ENCODE data around the gene EDEM3. TPM values are rescaled to one million over a fixed set of nuclear protein-coding genes. Genes with fewer than 3 reads are reported as not detected.
"Not testable (repeated sequence)": the region's sequence is repeated elsewhere in the genome, so short reads cannot be mapped to it uniquely, and the experiment has no call there.

EDEM3 gene
- total and polyA plus RNA-seq, 9 donors, result 20.3 to 31.4 (median 25.4) TPM

DNA sequence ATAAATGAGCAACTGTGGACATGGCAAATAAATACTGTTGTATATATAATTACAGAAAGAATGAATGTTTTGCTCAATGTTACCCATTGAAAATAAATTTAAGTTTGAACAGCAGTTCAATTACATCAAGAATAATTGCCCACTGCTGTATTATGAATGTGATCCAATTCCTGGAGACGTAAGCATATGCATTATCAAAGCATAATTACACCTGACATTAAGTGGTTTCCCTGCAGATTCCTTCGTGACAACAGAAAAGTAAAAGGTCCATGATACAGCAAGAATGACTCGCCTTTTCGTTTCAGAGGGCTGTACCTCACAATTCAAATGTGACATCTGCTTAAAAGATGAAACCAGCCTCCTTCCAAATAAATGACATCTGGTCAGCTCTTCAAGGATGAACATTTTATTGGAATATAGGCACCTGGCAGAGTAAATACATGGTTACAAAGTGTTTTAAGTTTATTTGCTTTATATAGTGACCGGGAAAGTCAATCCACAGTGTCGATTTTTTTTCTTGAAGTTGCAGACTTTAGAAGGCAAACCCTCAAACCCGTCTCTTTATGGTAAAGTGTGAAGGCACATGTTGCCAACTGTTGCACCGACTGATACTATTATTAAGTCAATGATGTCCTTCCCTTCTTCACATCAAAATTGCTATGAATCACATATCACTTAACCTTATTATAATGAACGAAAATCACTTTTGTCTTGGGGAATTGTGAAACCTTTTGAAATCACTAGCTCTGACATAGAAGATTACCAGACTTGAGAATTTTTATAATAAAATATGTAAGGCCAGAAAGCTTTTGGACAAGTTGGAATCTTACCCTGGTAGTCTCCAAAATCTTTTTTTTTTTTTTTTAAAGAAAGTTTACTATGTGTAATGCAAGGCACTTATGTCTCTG is 36.2 kb upstream of the EDEM3 start:
- Histone ChIP-seq H3K27ac (ENCODE audit: low read length) (no peak overlapping the region), H3K27me3 (ENCODE audit: control insufficient read depth, insufficient read depth, low read length) (no peaks in the 10 kb centered on the region), H3K9me3 (replicated peaks; ENCODE audit: control insufficient read depth, low read depth, low read length) (no peaks in the 10 kb centered on the region), H3K4me3 (ENCODE audit: low read length) (no peak overlapping the region), H3K36me3 (ENCODE audit: control insufficient read depth, insufficient read depth, low read length) (peaks cover 9% of the 10 kb centered on the region), H3K4me1 (ENCODE audit: control insufficient read depth, insufficient read depth, low read length) (peaks cover 6% of the 10 kb centered on the region)
- DNase-seq, result peak; percentile 80
- WGBS (ENCODE audit: insufficient coverage), result no CpG with 5 or more reads among the region's 9 CpGs

DNA sequence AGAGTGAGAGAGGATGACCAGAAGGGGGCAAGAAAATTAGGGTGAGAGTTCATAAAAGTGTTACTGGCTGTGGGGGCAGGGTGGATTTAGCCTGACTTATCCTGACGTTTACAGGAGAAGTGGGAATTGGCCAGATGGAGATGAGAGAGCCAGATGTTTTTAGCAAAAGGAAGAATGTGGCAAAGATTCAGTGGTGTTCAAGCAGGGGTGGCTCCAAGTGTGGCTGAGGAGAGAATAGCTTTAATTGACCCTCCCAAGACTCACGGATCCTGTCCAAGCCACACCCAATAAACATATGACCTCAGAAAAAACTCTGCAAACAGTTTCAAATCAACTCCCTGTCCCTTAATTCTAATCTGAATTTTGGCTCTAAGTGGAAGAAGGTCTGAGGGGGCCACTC is 35.2 kb upstream of the EDEM3 start:
- 0% methylated on average over 1 of the region's 2 CpGs for WGBS (ENCODE audit: insufficient coverage)
- H3K27ac ChIP-seq (ENCODE audit: low read length), result no peak overlapping the region
- H3K4me3 ChIP-seq (ENCODE audit: low read length), result no peak overlapping the region
- H3K4me1 ChIP-seq (ENCODE audit: control insufficient read depth, insufficient read depth, low read length), result peaks cover 6% of the 10 kb centered on the region
- H3K27me3 ChIP-seq (ENCODE audit: control insufficient read depth, insufficient read depth, low read length), result no peaks in the 10 kb centered on the region
- no peaks in the 10 kb centered on the region for H3K9me3 ChIP-seq (replicated peaks; ENCODE audit: control insufficient read depth, low read depth, low read length)
- H3K36me3 ChIP-seq (ENCODE audit: control insufficient read depth, insufficient read depth, low read length), result no peaks in the 10 kb centered on the region
- peak; percentile 70 for DNase-seq

DNA sequence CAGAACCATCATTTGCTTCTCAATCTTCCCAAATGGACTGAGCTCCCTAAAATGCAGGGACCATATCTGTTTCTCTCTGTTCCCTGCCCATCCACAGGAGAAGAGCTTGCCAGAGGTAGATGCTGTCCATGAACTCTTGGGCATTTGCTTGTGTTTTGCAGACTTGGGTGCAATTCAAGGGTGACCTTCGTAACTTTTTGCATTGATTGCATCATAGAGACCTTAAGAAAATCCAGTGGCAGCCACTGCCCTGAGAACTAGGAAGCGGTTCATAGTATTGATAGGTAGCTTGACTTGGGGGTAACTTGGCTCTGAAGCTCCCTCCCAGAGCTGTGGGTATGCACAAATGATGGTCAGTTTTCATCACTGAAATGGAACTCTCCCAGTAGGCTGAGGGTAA is 34.3 kb upstream of the EDEM3 start:
- no peak overlapping the region for H3K27ac ChIP-seq (ENCODE audit: low read length)
- 83% methylated on average over 2 of the region's 2 CpGs for WGBS (ENCODE audit: insufficient coverage)
- no peak for DNase-seq
- no peak overlapping the region for H3K4me3 ChIP-seq (ENCODE audit: low read length)
- H3K36me3 ChIP-seq (ENCODE audit: control insufficient read depth, insufficient read depth, low read length), result no peaks in the 10 kb centered on the region
- H3K4me1 ChIP-seq (ENCODE audit: control insufficient read depth, insufficient read depth, low read length), result peaks cover 6% of the 10 kb centered on the region
- peaks cover 2% of the 10 kb centered on the region for H3K9me3 ChIP-seq (replicated peaks; ENCODE audit: control insufficient read depth, low read depth, low read length)
- H3K27me3 ChIP-seq (ENCODE audit: control insufficient read depth, insufficient read depth, low read length), result no peaks in the 10 kb centered on the region

DNA sequence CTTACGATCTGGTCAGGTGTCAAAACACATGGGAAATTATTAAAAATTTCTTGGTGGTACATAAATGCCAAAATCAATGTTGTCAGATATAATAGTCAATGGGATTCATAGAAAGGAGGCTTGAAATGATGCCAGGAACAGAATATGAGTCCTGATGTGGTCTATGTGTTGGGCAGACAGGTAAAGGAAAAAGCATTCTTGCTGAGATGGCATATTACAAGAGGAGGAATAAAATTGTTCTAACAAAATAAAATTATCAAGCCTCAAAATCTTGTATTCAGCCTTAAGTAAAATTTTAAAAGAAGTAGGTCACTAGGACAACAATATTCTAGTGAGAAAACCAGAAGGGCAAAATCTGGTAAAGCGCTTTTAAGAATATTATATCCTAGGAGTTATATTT is 30.9 kb upstream of the EDEM3 start:
- WGBS (ENCODE audit: insufficient coverage), result no CpG with 5 or more reads among the region's 2 CpGs
- H3K36me3 ChIP-seq (ENCODE audit: control insufficient read depth, insufficient read depth, low read length), result no peaks in the 10 kb centered on the region
- H3K27ac ChIP-seq (ENCODE audit: low read length), result no peak overlapping the region
- no peaks in the 10 kb centered on the region for H3K27me3 ChIP-seq (ENCODE audit: control insufficient read depth, insufficient read depth, low read length)
- no peak overlapping the region for H3K4me3 ChIP-seq (ENCODE audit: low read length)
- peaks cover 2% of the 10 kb centered on the region for H3K4me1 ChIP-seq (ENCODE audit: control insufficient read depth, insufficient read depth, low read length)
- no peak for DNase-seq
- peaks cover 13% of the 10 kb centered on the region for H3K9me3 ChIP-seq (replicated peaks; ENCODE audit: control insufficient read depth, low read depth, low read length)

DNA sequence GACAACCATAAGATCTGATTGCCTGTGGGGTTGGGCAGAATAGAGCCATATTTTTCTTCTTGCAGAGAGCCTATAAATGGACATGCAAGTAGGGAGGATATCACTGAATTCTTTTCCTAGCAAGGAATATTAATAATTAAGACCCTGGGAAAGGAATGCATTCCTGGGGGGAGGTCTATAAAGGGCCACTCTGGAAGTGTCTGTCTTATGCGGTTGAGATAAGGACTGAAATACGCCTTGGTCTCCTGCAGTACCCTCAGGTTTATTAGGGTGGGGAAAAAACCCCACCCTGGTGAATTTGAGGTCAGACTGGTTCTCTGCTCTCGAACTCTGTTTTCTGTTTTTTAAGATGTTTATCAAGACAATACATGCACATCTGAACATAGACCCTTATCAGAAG is 29.1 kb upstream of the EDEM3 start:
- no CpG with 5 or more reads among the region's 3 CpGs for WGBS (ENCODE audit: insufficient coverage)

DNA sequence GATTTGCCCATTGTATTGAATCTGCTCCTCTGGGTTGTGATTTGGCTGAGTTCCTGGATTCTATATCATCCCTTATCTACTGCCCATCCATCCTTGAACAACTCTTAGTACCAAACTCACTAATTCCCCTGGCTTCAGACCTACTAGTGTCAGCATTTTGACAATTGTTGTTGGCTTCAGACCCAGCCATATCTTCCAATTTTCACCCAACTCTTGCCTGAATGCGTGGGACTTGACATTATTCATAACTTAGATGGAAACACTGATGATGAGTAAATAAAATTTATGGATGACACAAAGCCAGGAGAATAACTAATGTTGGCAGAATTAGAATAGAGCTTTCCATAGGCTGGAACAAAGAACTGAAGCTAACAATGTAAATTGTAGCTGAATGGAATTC is 27.3 kb upstream of the EDEM3 start:
- Histone ChIP-seq H3K27me3 (ENCODE audit: control insufficient read depth, insufficient read depth, low read length) (no peaks in the 10 kb centered on the region), H3K4me3 (ENCODE audit: low read length) (no peak overlapping the region), H3K36me3 (ENCODE audit: control insufficient read depth, insufficient read depth, low read length) (no peaks in the 10 kb centered on the region), H3K4me1 (ENCODE audit: control insufficient read depth, insufficient read depth, low read length) (no peaks in the 10 kb centered on the region), H3K27ac (ENCODE audit: low read length) (no peak overlapping the region), H3K9me3 (replicated peaks; ENCODE audit: control insufficient read depth, low read depth, low read length) (peaks cover 13% of the 10 kb centered on the region)
- DNase-seq, result no peak
- WGBS (ENCODE audit: insufficient coverage), result no CpG with 5 or more reads among the region's 1 CpG

More for the DNA sequence above, 29.1 kb upstream of the EDEM3 start:
- not testable (repeated sequence) for H3K4me3 ChIP-seq (ENCODE audit: low read length); H3K4me1 ChIP-seq (ENCODE audit: control insufficient read depth, insufficient read depth, low read length); H3K27me3 ChIP-seq (ENCODE audit: control insufficient read depth, insufficient read depth, low read length); DNase-seq; H3K27ac ChIP-seq (ENCODE audit: low read length); H3K36me3 ChIP-seq (ENCODE audit: control insufficient read depth, insufficient read depth, low read length)
- H3K9me3 ChIP-seq (replicated peaks; ENCODE audit: control insufficient read depth, low read depth, low read length), result peaks cover 13% of the 10 kb centered on the region

DNA sequence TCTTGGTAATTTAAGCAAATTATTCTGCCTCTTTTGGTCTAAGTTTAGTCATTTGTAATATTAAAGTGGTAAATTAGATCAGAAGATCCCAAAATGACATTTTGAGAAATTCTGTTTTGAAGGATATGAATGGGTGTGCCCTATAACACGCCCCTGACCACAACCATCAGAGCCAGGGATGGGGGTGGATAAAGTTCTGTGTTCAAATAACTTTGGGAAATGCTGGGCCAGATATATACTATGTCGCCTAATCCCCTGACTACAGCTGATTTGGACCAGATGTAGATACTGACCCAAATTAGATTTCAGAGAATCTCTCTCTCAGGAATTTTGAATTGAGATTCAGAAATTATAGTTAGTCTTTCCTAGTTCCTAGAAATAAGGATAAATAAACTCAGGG is 21.2 kb upstream of the EDEM3 start:
- no peak overlapping the region for H3K4me3 ChIP-seq (ENCODE audit: low read length)
- WGBS (ENCODE audit: insufficient coverage), result no CpG with 5 or more reads among the region's 2 CpGs
- no peak overlapping the region for H3K27ac ChIP-seq (ENCODE audit: low read length)

DNA sequence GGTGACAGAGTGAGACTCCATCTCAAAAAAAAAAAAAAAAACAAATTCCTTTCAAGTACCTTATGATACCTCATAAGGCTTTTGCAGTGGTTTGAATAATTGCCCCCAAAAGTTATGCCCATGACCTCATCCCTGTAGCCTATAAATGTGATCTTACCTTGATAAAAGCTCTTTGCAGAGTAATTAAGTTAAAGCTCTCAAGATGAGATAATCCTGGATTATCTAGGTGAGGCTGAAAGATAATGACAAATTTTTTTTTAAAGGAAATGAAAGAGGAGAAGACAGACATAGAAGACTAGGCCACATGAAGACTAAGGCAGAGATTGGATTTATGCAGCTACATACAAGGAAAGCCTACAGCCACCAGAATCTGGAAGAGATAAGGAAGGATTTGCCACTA is 20.7 kb upstream of the EDEM3 start:
- Histone ChIP-seq H3K4me3 (ENCODE audit: low read length) (no peak overlapping the region), H3K4me1 (ENCODE audit: control insufficient read depth, insufficient read depth, low read length) (no peaks in the 10 kb centered on the region), H3K9me3 (replicated peaks; ENCODE audit: control insufficient read depth, low read depth, low read length) (no peaks in the 10 kb centered on the region), H3K36me3 (ENCODE audit: control insufficient read depth, insufficient read depth, low read length) (no peaks in the 10 kb centered on the region), H3K27ac (ENCODE audit: low read length) (no peak overlapping the region), H3K27me3 (ENCODE audit: control insufficient read depth, insufficient read depth, low read length) (no peaks in the 10 kb centered on the region)
- no peak for DNase-seq

More for the DNA sequence above, 21.2 kb upstream of the EDEM3 start:
- Histone ChIP-seq H3K9me3 (replicated peaks; ENCODE audit: control insufficient read depth, low read depth, low read length) (no peaks in the 10 kb centered on the region), H3K4me1 (ENCODE audit: control insufficient read depth, insufficient read depth, low read length) (no peaks in the 10 kb centered on the region), H3K36me3 (ENCODE audit: control insufficient read depth, insufficient read depth, low read length) (no peaks in the 10 kb centered on the region), H3K27me3 (ENCODE audit: control insufficient read depth, insufficient read depth, low read length) (no peaks in the 10 kb centered on the region)
- no peak for DNase-seq

DNA sequence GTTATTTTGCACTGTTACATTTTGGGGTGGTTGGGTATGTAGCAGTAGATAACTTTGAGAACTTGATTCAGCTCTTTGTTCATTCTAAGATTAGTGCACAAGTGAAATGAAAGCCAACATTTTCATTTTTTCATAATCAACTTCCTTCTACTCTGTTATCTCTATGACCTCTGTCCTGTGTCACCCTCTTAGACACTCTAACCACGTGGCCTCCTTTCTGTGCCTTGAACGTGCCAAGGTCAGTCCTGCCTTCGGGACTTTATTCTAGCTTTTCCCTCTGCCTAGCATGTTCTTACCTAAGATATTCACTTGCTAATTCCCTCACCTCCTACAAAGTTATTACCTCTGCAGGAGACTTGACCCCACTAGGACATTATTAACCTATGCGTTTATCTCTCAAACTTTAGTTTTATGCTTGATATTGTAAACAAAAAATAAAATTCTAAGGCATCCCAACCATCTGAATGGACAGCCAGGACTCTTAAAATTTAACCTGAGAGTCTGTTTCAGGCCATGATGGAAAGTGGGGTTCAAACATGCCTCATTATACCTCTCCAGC is 19.2 kb upstream of the EDEM3 start:
- WGBS (ENCODE audit: insufficient coverage), result 78% methylated on average over 3 of the region's 4 CpGs
- Histone ChIP-seq H3K9me3 (replicated peaks; ENCODE audit: control insufficient read depth, low read depth, low read length) (no peaks in the 10 kb centered on the region), H3K4me1 (ENCODE audit: control insufficient read depth, insufficient read depth, low read length) (no peaks in the 10 kb centered on the region), H3K27me3 (ENCODE audit: control insufficient read depth, insufficient read depth, low read length) (no peaks in the 10 kb centered on the region), H3K36me3 (ENCODE audit: control insufficient read depth, insufficient read depth, low read length) (no peaks in the 10 kb centered on the region), H3K4me3 (ENCODE audit: low read length) (no peak overlapping the region), H3K27ac (ENCODE audit: low read length) (no peak overlapping the region)
- DNase-seq, result no peak

DNA sequence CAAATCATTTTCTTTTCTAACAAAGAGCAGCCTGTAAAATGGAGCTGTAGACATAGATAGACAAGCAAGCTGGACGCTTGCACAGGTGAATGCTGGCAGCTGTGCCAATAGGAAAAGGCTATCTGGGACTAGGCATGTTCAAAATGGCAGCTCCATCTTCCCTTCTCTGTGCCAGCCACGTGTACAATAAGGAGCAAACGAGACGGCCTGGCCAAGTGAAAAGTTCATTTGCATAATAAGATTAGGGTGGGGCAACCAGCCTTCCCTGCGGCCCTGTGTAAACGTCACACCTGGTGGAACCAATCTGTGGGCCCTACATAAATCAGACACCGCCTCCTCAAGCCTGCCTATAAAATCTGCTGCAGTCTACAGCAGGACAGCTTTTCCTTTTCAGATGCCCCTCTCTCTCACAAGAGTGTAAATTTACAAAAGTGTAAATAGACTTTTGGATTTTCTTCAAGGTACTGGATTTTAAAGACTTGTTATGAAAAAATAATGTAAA is 16.6 kb upstream of the EDEM3 start:
- no peak for DNase-seq
- no peaks in the 10 kb centered on the region for H3K27me3 ChIP-seq (ENCODE audit: control insufficient read depth, insufficient read depth, low read length)
- no peaks in the 10 kb centered on the region for H3K36me3 ChIP-seq (ENCODE audit: control insufficient read depth, insufficient read depth, low read length)
- WGBS (ENCODE audit: insufficient coverage), result 50% methylated on average over 2 of the region's 7 CpGs
- no peaks in the 10 kb centered on the region for H3K9me3 ChIP-seq (replicated peaks; ENCODE audit: control insufficient read depth, low read depth, low read length)
- no peak overlapping the region for H3K27ac ChIP-seq (ENCODE audit: low read length)
- H3K4me1 ChIP-seq (ENCODE audit: control insufficient read depth, insufficient read depth, low read length), result no peaks in the 10 kb centered on the region
- no peak overlapping the region for H3K4me3 ChIP-seq (ENCODE audit: low read length)

Measured in muscle of leg (tissue), 11 donors.